H7 (cell line): Measurements from ENCODE around the gene PLEKHM3. TPM values are rescaled to one million over a fixed set of nuclear protein-coding genes. Genes with fewer than 3 reads are reported as not detected.

ENCODE experiments used
- DNase-seq: peaks from one replicate; pipeline ENCODE4 v3.0.0; 2012
- H3K27me3 ChIP-seq: 2 replicates; pipeline ENCODE4 v1.6.0; 2011; ENCODE audit warnings: mild to moderate bottlenecking, low read length; ENCODE audit not compliant: control insufficient read depth, insufficient read depth
- H3K36me3 ChIP-seq: replicated peaks from 2 replicates; pipeline ENCODE4 v1.5.1; 2011; ENCODE audit warnings: low read length; ENCODE audit not compliant: control insufficient read depth, insufficient read depth
- H3K4me3 ChIP-seq: 2 replicates; pipeline ENCODE4 v1.5.1; 2011; ENCODE audit warnings: low read depth, mild to moderate bottlenecking, control low read depth, low read length, moderate library complexity; ENCODE audit not compliant: insufficient read depth
- total RNA-seq: library from RNA; depleted of rRNA; stranded (reverse); fragments of >200 nt; shearing (Covaris generic); gene quantifications from 2 replicates; pipeline ENCODE4 v1.2.3, GENCODE V29; 2014

The PLEKHM3 gene
- total RNA-seq, 1 experiment from 2014 or later = 5.3 TPM

GRCh38 chr2:207810200-207810788 is 215.0 kb downstream of the PLEKHM3 start:
- H3K27me3 ChIP-seq = no peaks in the 10 kb centered on the region
- no peaks in the 10 kb centered on the region for H3K36me3 ChIP-seq
- no peak for DNase-seq
- no peak overlapping the region for H3K4me3 ChIP-seq

- DNase-seq = no peak
- H3K36me3 ChIP-seq = no peaks in the 10 kb centered on the region
- H3K4me3 ChIP-seq = no peak overlapping the region
- H3K27me3 ChIP-seq = no peaks in the 10 kb centered on the region
Observed at GRCh38 chr2:207808119-207808518, 217.2 kb downstream of the PLEKHM3 start.

GRCh38 chr2:207807516-207807915 is 217.8 kb downstream of the PLEKHM3 start:
- H3K27me3 ChIP-seq = no peaks in the 10 kb centered on the region
- H3K4me3 ChIP-seq = no peak overlapping the region
- H3K36me3 ChIP-seq = no peaks in the 10 kb centered on the region
- no peak for DNase-seq

GRCh38 chr2:207805566-207806226 is 219.6 kb downstream of the PLEKHM3 start:
- Histone ChIP-seq H3K36me3 (no peaks in the 10 kb centered on the region), H3K4me3 (no peak overlapping the region), H3K27me3 (no peaks in the 10 kb centered on the region)
- no peak for DNase-seq

GRCh38 chr2:207802650-207803049 is 222.7 kb downstream of the PLEKHM3 start:
- H3K4me3 ChIP-seq = no peak overlapping the region
- no peak for DNase-seq

GRCh38 chr2:207801259-207801658 is 224.1 kb downstream of the PLEKHM3 start:
- H3K36me3 ChIP-seq = no peaks in the 10 kb centered on the region
- no peaks in the 10 kb centered on the region for H3K27me3 ChIP-seq
- no peak overlapping the region for H3K4me3 ChIP-seq
- DNase-seq = peak; percentile 58

More at GRCh38 chr2:207802650-207803049, 222.7 kb downstream of the PLEKHM3 start:
- no peaks in the 10 kb centered on the region for H3K27me3 ChIP-seq
- no peaks in the 10 kb centered on the region for H3K36me3 ChIP-seq

GRCh38 chr2:207796585-207797350 is 228.6 kb downstream of the PLEKHM3 start:
- peak; percentile 62 for DNase-seq
- Histone ChIP-seq H3K4me3 (no peak overlapping the region), H3K36me3 (no peaks in the 10 kb centered on the region), H3K27me3 (no peaks in the 10 kb centered on the region)

- Histone ChIP-seq H3K4me3 (no peak overlapping the region), H3K36me3 (no peaks in the 10 kb centered on the region), H3K27me3 (no peaks in the 10 kb centered on the region)
- peak; percentile 77 for DNase-seq
Observed at GRCh38 chr2:207792244-207792785, 233.0 kb downstream of the PLEKHM3 start.

- Histone ChIP-seq H3K4me3 (no peak overlapping the region), H3K36me3 (no peaks in the 10 kb centered on the region), H3K27me3 (no peaks in the 10 kb centered on the region)
- peak; percentile 52 for DNase-seq
Observed at GRCh38 chr2:207791579-207792243, 233.6 kb downstream of the PLEKHM3 start.

GRCh38 chr2:207790898-207791297 is 234.4 kb downstream of the PLEKHM3 start:
- no peaks in the 10 kb centered on the region for H3K36me3 ChIP-seq
- no peak overlapping the region for H3K4me3 ChIP-seq
- no peaks in the 10 kb centered on the region for H3K27me3 ChIP-seq
- no peak for DNase-seq

GRCh38 chr2:207787800-207788199 is 237.5 kb downstream of the PLEKHM3 start:
- no peaks in the 10 kb centered on the region for H3K27me3 ChIP-seq
- no peaks in the 10 kb centered on the region for H3K36me3 ChIP-seq
- no peak overlapping the region for H3K4me3 ChIP-seq
- no peak for DNase-seq

- no peak for DNase-seq
- no peaks in the 10 kb centered on the region for H3K36me3 ChIP-seq
- H3K4me3 ChIP-seq = no peak overlapping the region
- no peaks in the 10 kb centered on the region for H3K27me3 ChIP-seq
Observed at GRCh38 chr2:207787017-207787416, 238.3 kb downstream of the PLEKHM3 start.

- H3K4me3 ChIP-seq = no peak overlapping the region
- no peaks in the 10 kb centered on the region for H3K36me3 ChIP-seq
- DNase-seq = no peak
- H3K27me3 ChIP-seq = no peaks in the 10 kb centered on the region
Observed at GRCh38 chr2:207784898-207785297, 240.4 kb downstream of the PLEKHM3 start.

GRCh38 chr2:207783514-207783913 is 241.8 kb downstream of the PLEKHM3 start:
- no peak for DNase-seq
- Histone ChIP-seq H3K36me3 (no peaks in the 10 kb centered on the region), H3K4me3 (no peak overlapping the region), H3K27me3 (no peaks in the 10 kb centered on the region)
